Measurements from ENCODE around the gene S100B.

DNA sequence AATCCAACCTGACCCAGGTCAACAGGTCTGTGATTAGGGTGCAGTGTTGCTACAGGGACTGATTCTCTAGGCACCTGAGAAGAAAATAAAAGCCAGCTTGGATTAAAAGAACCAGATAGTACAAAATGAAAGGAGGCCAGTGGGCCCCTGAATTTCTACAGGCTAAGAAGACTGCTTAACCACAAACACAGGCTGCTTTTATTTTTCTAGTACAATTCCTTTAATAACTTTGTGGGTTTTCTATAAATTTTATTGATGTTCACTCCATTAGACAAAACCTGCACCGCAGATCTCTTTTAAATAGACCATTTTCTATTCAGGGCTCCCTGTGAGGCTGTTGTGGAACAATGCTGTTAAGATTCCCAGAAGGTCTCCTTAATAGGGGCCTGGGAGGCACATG lies 20.9 kb upstream of the S100B start:
- TF ChIP-seq, protein P1, sequence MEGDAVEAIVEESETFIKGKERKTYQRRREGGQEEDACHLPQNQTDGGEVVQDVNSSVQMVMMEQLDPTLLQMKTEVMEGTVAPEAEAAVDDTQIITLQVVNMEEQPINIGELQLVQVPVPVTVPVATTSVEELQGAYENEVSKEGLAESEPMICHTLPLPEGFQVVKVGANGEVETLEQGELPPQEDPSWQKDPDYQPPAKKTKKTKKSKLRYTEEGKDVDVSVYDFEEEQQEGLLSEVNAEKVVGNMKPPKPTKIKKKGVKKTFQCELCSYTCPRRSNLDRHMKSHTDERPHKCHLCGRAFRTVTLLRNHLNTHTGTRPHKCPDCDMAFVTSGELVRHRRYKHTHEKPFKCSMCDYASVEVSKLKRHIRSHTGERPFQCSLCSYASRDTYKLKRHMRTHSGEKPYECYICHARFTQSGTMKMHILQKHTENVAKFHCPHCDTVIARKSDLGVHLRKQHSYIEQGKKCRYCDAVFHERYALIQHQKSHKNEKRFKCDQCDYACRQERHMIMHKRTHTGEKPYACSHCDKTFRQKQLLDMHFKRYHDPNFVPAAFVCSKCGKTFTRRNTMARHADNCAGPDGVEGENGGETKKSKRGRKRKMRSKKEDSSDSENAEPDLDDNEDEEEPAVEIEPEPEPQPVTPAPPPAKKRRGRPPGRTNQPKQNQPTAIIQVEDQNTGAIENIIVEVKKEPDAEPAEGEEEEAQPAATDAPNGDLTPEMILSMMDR (IDR thresholded peaks at IDR 0.05): no peak
- TF ChIP-seq POLR2A (IDR thresholded peaks at IDR 0.05) (no peak), POLR2AphosphoS5 (IDR thresholded peaks at IDR 0.05) (no peak)

Measured in breast epithelium (tissue), 3 donors.